Hepatocyte (in vitro differentiated cells): ENCODE data around the gene PRKAG2. TPM values are rescaled to one million over a fixed set of nuclear protein-coding genes. Genes with fewer than 3 reads are reported as not detected.

Experiments
- DNase-seq: peaks from one replicate; pipeline ENCODE4 v3.0.0-alpha.2; 2016; ENCODE audit warnings: low spot score
- H2AFZ ChIP-seq: fragments of 200-600 bp; sonication (generic); 2 replicates; pipeline ENCODE4 v1.6.0; 2016; ENCODE audit warnings: antibody characterized with exemption, mild to moderate bottlenecking
- H3K27ac ChIP-seq: fragments of 200-600 bp; sonication (generic); 2 replicates; pipeline ENCODE4 v1.5.1; 2016; ENCODE audit warnings: mild to moderate bottlenecking
- H3K27me3 ChIP-seq: fragments of 200-600 bp; sonication (generic); 2 replicates; pipeline ENCODE4 v1.6.1; 2016
- H3K36me3 ChIP-seq: fragments of 200-600 bp; sonication (generic); replicated peaks from 2 replicates; pipeline ENCODE4 v1.5.1; 2016; ENCODE audit warnings: low read depth; ENCODE audit not compliant: insufficient read depth
- H3K4me1 ChIP-seq: fragments of 200-600 bp; sonication (generic); 2 replicates; pipeline ENCODE4 v1.5.1; 2016; ENCODE audit warnings: mild to moderate bottlenecking, moderate library complexity; ENCODE audit not compliant: insufficient read depth
- H3K4me2 ChIP-seq: fragments of 200-600 bp; sonication (generic); 2 replicates; pipeline ENCODE4 v1.6.0; 2016
- H3K4me3 ChIP-seq: fragments of 200-600 bp; sonication (generic); 2 replicates; pipeline ENCODE4 v1.5.1; 2016; ENCODE audit warnings: mild to moderate bottlenecking
- H3K79me2 ChIP-seq: fragments of 200-600 bp; sonication (generic); 2 replicates; pipeline ENCODE4 v1.6.0; 2017; ENCODE audit warnings: mild to moderate bottlenecking
- H3K9me2 ChIP-seq: fragments of 200-600 bp; sonication (generic); replicated peaks from 2 replicates; pipeline ENCODE4 v1.6.0; 2017; ENCODE audit warnings: mild to moderate bottlenecking; ENCODE audit not compliant: insufficient read depth
- H3K9me3 ChIP-seq: fragments of 200-600 bp; sonication (generic); 2 replicates; pipeline ENCODE4 v1.5.1; 2016; ENCODE audit warnings: low read depth, mild to moderate bottlenecking
- H4K20me1 ChIP-seq: fragments of 200-600 bp; sonication (generic); 2 replicates; pipeline ENCODE4 v1.6.0; 2016; ENCODE audit warnings: mild to moderate bottlenecking; ENCODE audit not compliant: insufficient read depth, poor library complexity, severe bottlenecking
- CTCF ChIP-seq: fragments of 200-600 bp; sonication (generic); IDR thresholded peaks from 2 replicates; pipeline ENCODE4 v1.5.1; 2016; ENCODE audit warnings: antibody characterized with exemption, mild to moderate bottlenecking; ENCODE audit not compliant: poor library complexity
- EZH2 ChIP-seq: fragments of 200-600 bp; sonication (generic); IDR thresholded peaks from 2 replicates; pipeline ENCODE4 v1.6.1; 2016; ENCODE audit warnings: antibody characterized with exemption, mild to moderate bottlenecking, borderline replicate concordance
- EZH2phosphoT487 ChIP-seq: fragments of 200-600 bp; sonication (generic); IDR thresholded peaks from one replicate; pipeline ENCODE4 v1.6.1; 2018; ENCODE audit warnings: antibody characterized with exemption, mild to moderate bottlenecking, low read depth, moderate library complexity; ENCODE audit not compliant: unreplicated experiment, severe bottlenecking
- WGBS: methylation state at CpG from one replicate; pipeline ENCODE4 v1.1.6; 2016; ENCODE audit warnings: low lambda C conversion rate; ENCODE audit errors: missing lambda C conversion rate; 5-methylcytosine and 5-hydroxymethylcytosine counted together
- polyA plus RNA-seq: library from polyadenylated mRNA; unstranded; fragments of >200 nt; fragmentation: Nextera tagmentation; extraction: Ambion mirVana; gene quantifications from 2 replicates; pipeline ENCODE4 v1.2.1, GENCODE V29; 2016
- total RNA-seq: library from RNA; depleted of rRNA; stranded (reverse); fragments of >200 nt; gene quantifications from 2 replicates; pipeline ENCODE4 v1.2.3, GENCODE V29; 2014

Gene PRKAG2
- total and polyA plus RNA-seq, 2 experiments from 2014 or later = 17.8 to 23.4 TPM

GRCh38 chr7:151806952-151807775 lies 69.8 kb downstream of the PRKAG2 start:
- peak overlapping the region; percentile 20 for H3K4me2 ChIP-seq
- no peaks in the 10 kb centered on the region for H3K36me3 ChIP-seq
- TF ChIP-seq EZH2phosphoT487 (no peak), EZH2 (no peak), CTCF (no peak)
- H3K9me2 ChIP-seq = no peaks in the 10 kb centered on the region
- no peaks in the 10 kb centered on the region for H3K79me2 ChIP-seq
- peaks cover 10% of the 10 kb centered on the region for H3K4me1 ChIP-seq
- H3K9me3 ChIP-seq = no peaks in the 10 kb centered on the region
- H2AFZ ChIP-seq = no peak overlapping the region
- no peaks in the 10 kb centered on the region for H4K20me1 ChIP-seq
- no peak for DNase-seq
- WGBS = 82% methylated on average over 19 of the region's 19 CpGs
- H3K4me3 ChIP-seq = no peak overlapping the region
- H3K27ac ChIP-seq = peak overlapping the region; percentile 77
- H3K27me3 ChIP-seq = no peaks in the 10 kb centered on the region

- peaks cover 10% of the 10 kb centered on the region for H3K4me1 ChIP-seq
- WGBS = 28% methylated on average over 8 of the region's 8 CpGs
- TF ChIP-seq EZH2phosphoT487 = no peak
Measured at GRCh38 chr7:151806204-151806603, 70.7 kb downstream of the PRKAG2 start.

GRCh38 chr7:151805191-151805590 lies 71.7 kb downstream of the PRKAG2 start:
- Histone ChIP-seq H3K36me3 (no peaks in the 10 kb centered on the region), H3K4me1 (peaks cover 10% of the 10 kb centered on the region), H2AFZ (no peak overlapping the region), H4K20me1 (no peaks in the 10 kb centered on the region), H3K79me2 (no peaks in the 10 kb centered on the region), H3K9me2 (no peaks in the 10 kb centered on the region), H3K27me3 (no peaks in the 10 kb centered on the region), H3K4me2 (no peak overlapping the region), H3K9me3 (no peaks in the 10 kb centered on the region), H3K4me3 (no peak overlapping the region), H3K27ac (peak overlapping the region; percentile 77)
- DNase-seq = no peak
- 93% methylated on average over 6 of the region's 6 CpGs for WGBS
- no peak for TF ChIP-seq EZH2
- TF ChIP-seq CTCF = no peak
- no peak for TF ChIP-seq EZH2phosphoT487

More at GRCh38 chr7:151806204-151806603, 70.7 kb downstream of the PRKAG2 start:
- Histone ChIP-seq H3K27ac (peak overlapping the region; percentile 77), H3K79me2 (no peaks in the 10 kb centered on the region), H3K36me3 (no peaks in the 10 kb centered on the region), H3K4me2 (peak overlapping the region; percentile 19), H3K4me3 (no peak overlapping the region), H4K20me1 (no peaks in the 10 kb centered on the region), H3K9me3 (no peaks in the 10 kb centered on the region), H3K27me3 (no peaks in the 10 kb centered on the region), H3K9me2 (no peaks in the 10 kb centered on the region), H2AFZ (no peak overlapping the region)
- DNase-seq = peak; percentile 69

GRCh38 chr7:151804756-151805155 lies 72.2 kb downstream of the PRKAG2 start:
- no peak overlapping the region for H3K4me2 ChIP-seq
- H4K20me1 ChIP-seq = no peaks in the 10 kb centered on the region
- no peaks in the 10 kb centered on the region for H3K9me2 ChIP-seq
- no peaks in the 10 kb centered on the region for H3K36me3 ChIP-seq
- TF ChIP-seq EZH2 (no peak), EZH2phosphoT487 (no peak), CTCF (no peak)
- no peaks in the 10 kb centered on the region for H3K27me3 ChIP-seq
- H3K4me3 ChIP-seq = no peak overlapping the region
- H3K4me1 ChIP-seq = peaks cover 10% of the 10 kb centered on the region
- H2AFZ ChIP-seq = no peak overlapping the region
- H3K9me3 ChIP-seq = no peaks in the 10 kb centered on the region
- H3K79me2 ChIP-seq = no peaks in the 10 kb centered on the region
- H3K27ac ChIP-seq = no peak overlapping the region
- 95% methylated on average over 9 of the region's 9 CpGs for WGBS
- no peak for DNase-seq
